Lung (tissue), 12 donors: ENCODE results near the gene GALNT2. TPM values are rescaled to one million over a fixed set of nuclear protein-coding genes. Genes with fewer than 3 reads are reported as not detected.

ENCODE experiments used
- ATAC-seq: fragments of 200-7000 bp; cut with Tn5 transposase; one replicate; pipeline ENCODE4 v1.9.1; 2020; ENCODE audit warnings: moderate number of reproducible peaks; ENCODE audit not compliant: insufficient read depth, low FRiP score
- DNase-seq, 3 donors: peaks; one replicate each; pipeline ENCODE4 v3.0.0-alpha.2; 2013 to 2017
- H3K27ac ChIP-seq, 2 donors: one replicate each; pipeline ENCODE4 v1.5.1; 2013; ENCODE audit warnings: mild to moderate bottlenecking in 2 of 2, moderate library complexity in 2 of 2, control low read depth in 1 of 2, inconsistent platforms in 1 of 2, low read depth in 1 of 2, low read length in 1 of 2
- H3K27me3 ChIP-seq, 3 donors: one replicate each; pipeline ENCODE4 v1.5.1; 2013; ENCODE audit warnings: low read length in 2 of 3; ENCODE audit not compliant: control insufficient read depth in 3 of 3, insufficient read depth in 3 of 3
- H3K36me3 ChIP-seq, 4 donors: one replicate each; pipeline ENCODE4 v1.5.1; 2013; ENCODE audit warnings: low read length in 4 of 4, mild to moderate bottlenecking in 1 of 4, moderate library complexity in 1 of 4; ENCODE audit not compliant: control insufficient read depth in 4 of 4, insufficient read depth in 4 of 4
- H3K4me1 ChIP-seq, 5 donors: one replicate each; pipeline ENCODE4 v1.5.1; 2013; ENCODE audit warnings: low read length in 5 of 5, mild to moderate bottlenecking in 2 of 5, moderate library complexity in 1 of 5; ENCODE audit not compliant: control insufficient read depth in 5 of 5, insufficient read depth in 5 of 5
- H3K4me3 ChIP-seq: one replicate; pipeline ENCODE4 v1.5.1; 2013; ENCODE audit warnings: mild to moderate bottlenecking, control low read depth, moderate library complexity
- H3K9ac ChIP-seq, 2 donors: one replicate each; pipeline ENCODE4 v1.5.1; 2013; ENCODE audit warnings: low read length in 2 of 2, control low read depth in 1 of 2; ENCODE audit not compliant: insufficient read depth in 1 of 2
- H3K9me3 ChIP-seq, 4 donors: one replicate each; pipeline ENCODE4 v1.5.1; 2013; ENCODE audit warnings: low read length in 3 of 4, mild to moderate bottlenecking in 1 of 4, moderate library complexity in 1 of 4; ENCODE audit not compliant: control insufficient read depth in 4 of 4, insufficient read depth in 3 of 4
- CTCF ChIP-seq: IDR thresholded peaks from 2 replicates; pipeline ENCODE4 v1.5.1; 2012; ENCODE audit warnings: mild to moderate bottlenecking; ENCODE audit errors: control extremely low read depth, extremely low read depth
- WGBS, 2 donors: extraction: QIAGEN DNeasy Blood & Tissue Kit; methylation state at CpG; one replicate each; pipeline ENCODE4 v1.1.7; 2013; 5-methylcytosine and 5-hydroxymethylcytosine counted together
- polyA plus RNA-seq, 2 donors: library from polyadenylated mRNA; stranded (reverse); fragments of 200-250 nt; gene quantifications; one replicate each; pipeline ENCODE4 v1.2.1, GENCODE V29; 2013
- total RNA-seq, 2 donors: library from RNA; depleted of rRNA in 1 of 2; stranded (reverse); fragments of >200 nt in 1 of 2; gene quantifications; one replicate each; pipeline ENCODE4 v1.2.1, GENCODE V29; 2014 to 2021
- donor health status: control.
- donor health status: control.
- donor health status: Bipolar disorder and iron deficiency.
- donor health status: healthy.
- donor health status: DM: yes; HTN: yes; CAD: no.

Gene GALNT2
- total and polyA plus RNA-seq, 4 donors: 23.1 to 101 (median 58.9) TPM

- Histone ChIP-seq H3K27me3 (no peaks in the 10 kb centered on the region), H3K36me3 (no peaks in the 10 kb centered on the region), H3K4me1 (peaks cover 0 to 13% (median 0%) of the 10 kb centered on the region in 5 donors), H3K9ac (no peak overlapping the region), H3K27ac (no peak overlapping the region), H3K9me3 (no peaks in the 10 kb centered on the region), H3K4me3 (no peak overlapping the region)
- DNase-seq (no peak), ATAC-seq (no peak)
- no peak for TF ChIP-seq CTCF
- 92 to 95% methylated on average over 12 of the region's 12 CpGs for WGBS, 2 donors
These were observed 10.6 kb downstream of the GALNT2 start for GRCh38 chr1:230077436-230078213.

- Histone ChIP-seq H3K9me3 (no peaks in the 10 kb centered on the region), H3K36me3 (no peaks in the 10 kb centered on the region), H3K4me1 (peaks cover 0 to 9% (median 4%) of the 10 kb centered on the region in 5 donors), H3K4me3 (no peak overlapping the region), H3K27me3 (no peaks in the 10 kb centered on the region), H3K27ac (no peak overlapping the region), H3K9ac (no peak overlapping the region)
- WGBS, 2 donors: 93 to 97% methylated on average over 10 of the region's 10 CpGs
- no peak for ATAC-seq
- DNase-seq: no peak
- TF ChIP-seq CTCF: no peak
These were observed 12.4 kb downstream of the GALNT2 start for GRCh38 chr1:230079199-230080024.

- peaks cover 0 to 16% (median 7%) of the 10 kb centered on the region in 5 donors for H3K4me1 ChIP-seq
- 92 to 94% methylated on average over 8 of the region's 8 CpGs for WGBS, 2 donors
- no peak for TF ChIP-seq CTCF
These were observed 13.8 kb downstream of the GALNT2 start for GRCh38 chr1:230080822-230081221.

More at GRCh38 chr1:230080822-230081221, 13.8 kb downstream of the GALNT2 start:
- Histone ChIP-seq H3K36me3 (no peaks in the 10 kb centered on the region), H3K9me3 (no peaks in the 10 kb centered on the region), H3K9ac (no peak overlapping the region), H3K4me3 (no peak overlapping the region), H3K27me3 (no peaks in the 10 kb centered on the region), H3K27ac (no peak overlapping the region)
- no peak for ATAC-seq
- DNase-seq: no peak
